ENCODE data around the gene SH2D2A.

Gene SH2D2A

DNA sequence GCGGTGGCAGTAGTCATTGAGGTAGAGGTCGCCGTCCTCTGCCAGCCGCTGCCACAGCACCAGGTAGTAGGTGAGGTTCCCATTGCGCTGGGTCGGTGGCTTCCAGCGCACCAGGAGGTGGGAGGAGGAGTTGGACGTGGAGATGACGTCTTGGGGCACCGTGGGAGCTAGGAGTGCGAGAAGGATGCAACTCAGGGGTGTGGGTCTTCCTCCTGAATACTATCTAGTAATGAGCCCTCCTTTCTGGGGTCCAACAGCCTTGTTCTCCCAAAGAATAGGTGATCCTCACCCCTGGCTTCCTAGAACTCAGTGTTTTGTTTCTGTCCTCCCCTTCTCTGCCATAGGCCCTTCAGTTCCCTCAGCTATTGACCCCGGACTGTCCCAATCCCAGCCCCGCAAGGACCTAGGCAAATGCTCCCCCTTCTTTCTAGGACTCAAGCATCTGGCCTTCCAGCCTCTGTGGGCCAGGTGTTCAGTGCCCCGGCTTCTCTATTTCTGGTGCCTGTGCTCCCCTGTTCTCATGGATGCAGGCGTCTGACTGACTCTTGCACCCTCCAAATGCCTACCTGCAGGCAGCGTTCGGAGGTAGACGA lies 29.4 kb upstream of the SH2D2A start:
- H3K4me1 ChIP-seq (ENCODE audit: insufficient read depth, poor library complexity, severe bottlenecking), result no peaks in the 10 kb centered on the region
- no peaks in the 10 kb centered on the region for H3K27me3 ChIP-seq (ENCODE audit: insufficient read depth, poor library complexity, severe bottlenecking)
- H3K9me3 ChIP-seq (ENCODE audit: severe bottlenecking), result no peaks in the 10 kb centered on the region
- TF ChIP-seq, protein P1, sequence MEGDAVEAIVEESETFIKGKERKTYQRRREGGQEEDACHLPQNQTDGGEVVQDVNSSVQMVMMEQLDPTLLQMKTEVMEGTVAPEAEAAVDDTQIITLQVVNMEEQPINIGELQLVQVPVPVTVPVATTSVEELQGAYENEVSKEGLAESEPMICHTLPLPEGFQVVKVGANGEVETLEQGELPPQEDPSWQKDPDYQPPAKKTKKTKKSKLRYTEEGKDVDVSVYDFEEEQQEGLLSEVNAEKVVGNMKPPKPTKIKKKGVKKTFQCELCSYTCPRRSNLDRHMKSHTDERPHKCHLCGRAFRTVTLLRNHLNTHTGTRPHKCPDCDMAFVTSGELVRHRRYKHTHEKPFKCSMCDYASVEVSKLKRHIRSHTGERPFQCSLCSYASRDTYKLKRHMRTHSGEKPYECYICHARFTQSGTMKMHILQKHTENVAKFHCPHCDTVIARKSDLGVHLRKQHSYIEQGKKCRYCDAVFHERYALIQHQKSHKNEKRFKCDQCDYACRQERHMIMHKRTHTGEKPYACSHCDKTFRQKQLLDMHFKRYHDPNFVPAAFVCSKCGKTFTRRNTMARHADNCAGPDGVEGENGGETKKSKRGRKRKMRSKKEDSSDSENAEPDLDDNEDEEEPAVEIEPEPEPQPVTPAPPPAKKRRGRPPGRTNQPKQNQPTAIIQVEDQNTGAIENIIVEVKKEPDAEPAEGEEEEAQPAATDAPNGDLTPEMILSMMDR (IDR thresholded peaks at IDR 0.05; ENCODE audit: poor library complexity, severe bottlenecking), result no peak
- H3K27ac ChIP-seq (ENCODE audit: poor library complexity, severe bottlenecking), result no peak overlapping the region
- H3K36me3 ChIP-seq (ENCODE audit: low read depth), result no peaks in the 10 kb centered on the region
- no peak for DNase-seq (ENCODE audit: low spot score)
- no peak for ATAC-seq (ENCODE audit: low read depth)
- no peak overlapping the region for H3K4me3 ChIP-seq (ENCODE audit: severe bottlenecking)

DNA sequence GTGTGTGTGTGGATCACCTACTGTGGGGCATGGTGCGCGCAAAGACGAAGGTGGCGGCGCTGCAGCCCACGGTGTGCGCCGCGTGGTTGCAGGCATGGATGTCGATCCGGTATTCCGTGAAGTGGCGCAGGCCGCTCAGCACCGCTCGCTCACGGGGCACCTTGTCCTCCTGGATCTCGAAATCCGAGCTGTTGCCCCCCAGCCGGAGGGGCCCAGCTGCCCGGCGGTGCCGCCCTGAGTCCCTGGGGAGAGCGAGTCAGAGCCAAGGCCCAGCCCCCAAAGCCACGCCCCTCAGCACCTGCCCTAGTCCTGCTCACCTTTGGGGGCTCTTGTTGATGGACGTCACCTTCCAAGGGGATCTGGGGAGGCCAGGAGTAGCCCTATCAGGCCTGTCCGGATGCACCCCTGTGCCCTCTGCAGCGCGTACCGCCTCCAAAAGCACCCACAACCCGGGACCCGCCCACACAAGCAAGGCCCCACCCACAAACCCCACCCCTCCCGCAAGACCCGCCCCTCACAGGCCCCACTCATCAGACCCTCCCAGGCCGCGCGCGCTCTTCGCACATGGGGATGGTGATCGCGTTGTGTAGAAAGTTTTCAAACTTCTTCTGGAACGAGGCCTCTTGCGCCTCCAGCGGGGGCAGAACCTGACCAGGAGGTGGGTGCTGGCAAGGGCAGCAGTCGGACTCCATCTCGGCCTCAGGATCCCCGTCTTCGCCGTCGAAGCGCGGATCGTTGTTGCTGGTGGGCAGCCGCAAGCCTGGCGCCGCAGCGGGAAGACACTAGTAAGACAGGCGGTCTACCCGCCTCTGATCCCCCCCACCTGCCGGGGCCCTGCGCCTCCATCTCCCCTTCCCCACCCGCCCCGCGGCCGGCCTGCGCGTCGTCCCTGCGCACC lies 28.7 kb upstream of the SH2D2A start:
- ATAC-seq (ENCODE audit: low read depth), result no peak; the same call in 2 of the 3 replicates

DNA sequence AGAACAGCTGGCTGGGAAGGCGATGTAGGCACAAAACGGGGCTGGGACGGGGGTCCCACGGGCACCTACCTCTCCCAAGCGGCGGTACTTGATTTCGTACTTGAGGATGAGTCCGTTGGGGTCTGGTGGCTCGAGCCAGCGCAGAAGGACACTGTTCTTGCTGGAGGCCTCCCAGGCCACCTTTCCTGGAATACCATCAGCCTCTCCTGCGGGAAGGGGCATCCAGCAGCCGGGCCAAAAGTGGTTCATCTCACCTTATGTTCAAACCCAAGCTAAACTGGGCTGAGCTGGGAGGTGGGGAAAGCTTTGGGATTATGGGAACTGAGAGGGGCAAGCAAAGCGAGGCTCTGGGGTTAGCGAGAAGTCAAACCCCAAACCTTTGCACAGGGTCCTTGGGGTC lies 28.0 kb upstream of the SH2D2A start:
- Histone ChIP-seq H3K9me3 (ENCODE audit: severe bottlenecking) (no peaks in the 10 kb centered on the region), H3K27me3 (ENCODE audit: insufficient read depth, poor library complexity, severe bottlenecking) (no peaks in the 10 kb centered on the region), H3K36me3 (ENCODE audit: low read depth) (no peaks in the 10 kb centered on the region), H3K27ac (ENCODE audit: poor library complexity, severe bottlenecking) (no peak overlapping the region), H3K4me1 (ENCODE audit: insufficient read depth, poor library complexity, severe bottlenecking) (no peaks in the 10 kb centered on the region), H3K4me3 (ENCODE audit: severe bottlenecking) (no peak overlapping the region)
- no peak for DNase-seq (ENCODE audit: low spot score)
- no peak for ATAC-seq (ENCODE audit: low read depth)
- TF ChIP-seq, protein P1 (IDR thresholded peaks at IDR 0.05; ENCODE audit: poor library complexity, severe bottlenecking), result no peak

More for the DNA sequence above, 28.7 kb upstream of the SH2D2A start:
- Histone ChIP-seq H3K9me3 (ENCODE audit: severe bottlenecking) (no peaks in the 10 kb centered on the region), H3K36me3 (ENCODE audit: low read depth) (no peaks in the 10 kb centered on the region), H3K4me3 (ENCODE audit: severe bottlenecking) (no peak overlapping the region), H3K4me1 (ENCODE audit: insufficient read depth, poor library complexity, severe bottlenecking) (no peaks in the 10 kb centered on the region), H3K27ac (ENCODE audit: poor library complexity, severe bottlenecking) (no peak overlapping the region), H3K27me3 (ENCODE audit: insufficient read depth, poor library complexity, severe bottlenecking) (no peaks in the 10 kb centered on the region)
- TF ChIP-seq, protein P1 (IDR thresholded peaks at IDR 0.05; ENCODE audit: poor library complexity, severe bottlenecking), result no peak
- DNase-seq (ENCODE audit: low spot score), result no peak

DNA sequence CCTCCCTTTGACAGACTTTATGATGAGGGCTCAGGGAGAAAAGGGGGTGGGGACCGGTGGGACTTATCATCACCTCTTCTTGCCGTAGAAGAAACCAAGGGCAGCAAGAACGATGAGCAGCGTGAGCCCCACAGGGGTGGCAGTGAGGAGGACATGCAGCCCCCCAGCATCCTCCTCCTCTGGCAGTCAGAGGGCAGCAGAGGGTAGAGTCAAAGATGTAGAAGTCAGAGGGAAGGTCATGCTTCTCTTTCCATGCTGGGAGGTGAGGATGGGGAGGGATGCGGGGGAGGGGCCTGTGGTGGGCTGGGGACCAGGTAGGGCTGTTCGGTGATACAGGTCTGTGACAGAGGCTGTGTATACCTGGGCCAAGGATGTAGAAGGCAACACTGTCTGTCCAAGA lies 27.5 kb upstream of the SH2D2A start:
- Histone ChIP-seq H3K4me3 (ENCODE audit: severe bottlenecking) (no peak overlapping the region), H3K27me3 (ENCODE audit: insufficient read depth, poor library complexity, severe bottlenecking) (no peaks in the 10 kb centered on the region), H3K4me1 (ENCODE audit: insufficient read depth, poor library complexity, severe bottlenecking) (no peaks in the 10 kb centered on the region), H3K27ac (ENCODE audit: poor library complexity, severe bottlenecking) (no peak overlapping the region), H3K36me3 (ENCODE audit: low read depth) (no peaks in the 10 kb centered on the region), H3K9me3 (ENCODE audit: severe bottlenecking) (no peaks in the 10 kb centered on the region)
- ATAC-seq (ENCODE audit: low read depth) (no peak), DNase-seq (ENCODE audit: low spot score) (no peak)
- TF ChIP-seq, protein P1 (IDR thresholded peaks at IDR 0.05; ENCODE audit: poor library complexity, severe bottlenecking), result no peak

Data from RWPE2 (cell line).